Panc1 (cell line): ENCODE measurements around the gene SNTB2. TPM values are rescaled to one million over a fixed set of nuclear protein-coding genes. Genes with fewer than 3 reads are reported as not detected.
A peak's percentile ranks its signal among the peaks of the same experiment; 100 is the strongest.

ENCODE experiments used
- ATAC-seq: fragments of 200-7000 bp; cut with Tn5 transposase; 2 replicates; pipeline ENCODE4 v1.9.1; 2020; ENCODE audit warnings: mild to moderate bottlenecking, moderate library complexity
- BruUV-seq: library from RNA; stranded (reverse); fragments of 400-500 nt; replicated peaks from 2 replicates; lab custom pipeline; 2021; lab: Mats Ljungman, UMichigan
- CTCF ChIA-PET: fragments of 300-600 bp; sonication (Branson Sonifier 250); formaldehyde crosslinking; loops from one replicate; lab custom pipeline; 2022; ENCODE audit warnings: antibody characterized with exemption; lab: Charles Lee
- POLR2A ChIA-PET: fragments of 300-600 bp; sonication (Branson Sonifier 250); formaldehyde crosslinking; loops from one replicate; lab custom pipeline; 2022; ENCODE audit warnings: antibody characterized with exemption; lab: Charles Lee
- DNase-seq: peaks from one replicate; pipeline ENCODE4 v3.0.0-alpha.2; 2010; ENCODE audit warnings: low read depth, low spot score
- H3K27ac ChIP-seq: 2 replicates; pipeline ENCODE4 v1.5.1; 2011; ENCODE audit warnings: mild to moderate bottlenecking, low read length, inconsistent platforms
- H3K27me3 ChIP-seq: fragments of 200-500 bp; sonication (Bioruptor generic); 2 replicates; pipeline ENCODE4 v1.6.0; 2014; ENCODE audit warnings: low read length, inconsistent platforms; ENCODE audit not compliant: control insufficient read depth, insufficient read depth
- H3K36me3 ChIP-seq: fragments of 200-500 bp; sonication (Bioruptor generic); 2 replicates; pipeline ENCODE4 v1.5.1; 2014; ENCODE audit warnings: inconsistent platforms, mild to moderate bottlenecking, low read length, moderate library complexity; ENCODE audit not compliant: control insufficient read depth, insufficient read depth
- H3K4me1 ChIP-seq: 2 replicates; pipeline ENCODE4 v1.5.1; 2011; ENCODE audit warnings: inconsistent platforms, mild to moderate bottlenecking, low read length, moderate library complexity; ENCODE audit not compliant: control insufficient read depth, insufficient read depth
- H3K4me3 ChIP-seq, 2 experiments: 2 replicates each; pipeline ENCODE4 v1.5.1; 2011 to 2012; ENCODE audit warnings: low read depth in 2 of 2, low read length in 2 of 2, mild to moderate bottlenecking in 2 of 2, inconsistent platforms in 1 of 2, moderate library complexity in 1 of 2
- H3K9me3 ChIP-seq: fragments of 200-500 bp; sonication (Bioruptor generic); 2 replicates; pipeline ENCODE4 v1.5.1; 2014; ENCODE audit warnings: low read depth, mild to moderate bottlenecking, inconsistent platforms, low read length, moderate library complexity; ENCODE audit not compliant: control insufficient read depth, insufficient read depth
- CTCF ChIP-seq: fragments of 450-650 bp; IDR thresholded peaks from 2 replicates; pipeline ENCODE4 v1.5.1; 2017; ENCODE audit warnings: mild to moderate bottlenecking
- POLR2AphosphoS5 ChIP-seq: IDR thresholded peaks from 2 replicates; pipeline ENCODE4 v1.6.1; 2012; ENCODE audit warnings: mild to moderate bottlenecking, low read depth, low read length, moderate library complexity
- REST ChIP-seq, 2 experiments: IDR thresholded peaks; 2 replicates each; pipeline ENCODE4 v1.6.1; 2011 to 2012; ENCODE audit warnings: low read depth in 2 of 2, control low read depth in 1 of 2, low read length in 1 of 2, mild to moderate bottlenecking in 1 of 2, moderate library complexity in 1 of 2; ENCODE audit not compliant: insufficient read depth in 1 of 2
- SIN3A ChIP-seq: IDR thresholded peaks from 2 replicates; pipeline ENCODE4 v1.6.1; 2012; ENCODE audit warnings: low read depth, mild to moderate bottlenecking, low read length, moderate library complexity, borderline replicate concordance; ENCODE audit not compliant: insufficient read depth
- TCF7L2 ChIP-seq: IDR thresholded peaks from 2 replicates; pipeline ENCODE4 v1.6.1; 2011; ENCODE audit warnings: mild to moderate bottlenecking, low read depth, low read length, inconsistent platforms
- in situ Hi-C: cut with HindIII; loops from 2 replicates; pipeline ENCODE4 v1.10.0; 2016; ENCODE audit warnings: low sequenced_read_pairs, low pct_unique_long_range_greater_than_20kb
- intact Hi-C: fragments of 100-400 bp; cut with micrococcal nuclease; formaldehyde crosslinking; loops from one replicate; pipeline ENCODE4 v1.10.0; 2022; ENCODE audit not compliant: unreplicated experiment
- total RNA-seq: library from RNA; stranded (reverse); gene quantifications from one replicate; pipeline ENCODE4 v1.2.1, GENCODE V29; 2021; ENCODE audit not compliant: unreplicated experiment

SNTB2 gene
- total RNA-seq, 1 experiment from 2014 or later: 40.8 TPM

- in situ Hi-C loops: no loop called here
- BruUV-seq: no TSS peak
- Histone ChIP-seq H3K27ac (no peak overlapping the region), H3K9me3 (no peaks in the 10 kb centered on the region), H3K4me3 (no peak overlapping the region), H3K27me3 (no peaks in the 10 kb centered on the region), H3K36me3 (peaks cover 5% of the 10 kb centered on the region), H3K4me1 (peaks cover 4% of the 10 kb centered on the region; the same call in 1 of the 2 replicates)
- DNase-seq (no peak), ATAC-seq (peak; percentile 35; the same call in 1 of the 2 replicates)
- ChIA-PET POLR2A (no interaction called here), CTCF (no interaction called here)
- no peak for TF ChIP-seq CTCF
- no peak for TF ChIP-seq REST (IDR thresholded peaks at IDR 0.05; ENCODE audit: insufficient read depth in 1 of 2, low read depth in 2 of 2, low read length in 1 of 2)
- TF ChIP-seq TCF7L2: no peak
- TF ChIP-seq POLR2AphosphoS5: no peak
- no peak for TF ChIP-seq SIN3A
- intact Hi-C loops: no loop called here
These were observed 159.7 kb downstream of the SNTB2 start for GRCh38 chr16:69346683-69347082.

- Histone ChIP-seq H3K36me3 (no peaks in the 10 kb centered on the region), H3K4me3 (no peak overlapping the region), H3K4me1 (no peaks in the 10 kb centered on the region), H3K9me3 (no peaks in the 10 kb centered on the region), H3K27me3 (no peaks in the 10 kb centered on the region), H3K27ac (no peak overlapping the region)
- ATAC-seq (no peak), DNase-seq (no peak)
- ChIA-PET CTCF (interaction anchor here (0.7 kb wide), 1 partner anchor 60 kb away, joined by 3 read pairs; no protein-coding TSS in a partner anchor), POLR2A (no interaction called here)
- BruUV-seq: no TSS peak
- intact Hi-C loops (no loop called here), in situ Hi-C loops (no loop called here)
- no peak for TF ChIP-seq CTCF
- no peak for TF ChIP-seq TCF7L2
- no peak for TF ChIP-seq POLR2AphosphoS5
- TF ChIP-seq REST (IDR thresholded peaks at IDR 0.05; ENCODE audit: insufficient read depth in 1 of 2, low read depth in 2 of 2, low read length in 1 of 2): no peak
- no peak for TF ChIP-seq SIN3A
These were observed 161.3 kb downstream of the SNTB2 start for GRCh38 chr16:69348222-69348621.
